DMS 273 (cell line): ENCODE results near the gene LSM3.

Experiments
- DNase-seq: peaks from one replicate; lab custom pipeline; 2025; ENCODE audit not compliant: unreplicated experiment; lab: John Stamatoyannopoulos, UW

LSM3 gene

DNA sequence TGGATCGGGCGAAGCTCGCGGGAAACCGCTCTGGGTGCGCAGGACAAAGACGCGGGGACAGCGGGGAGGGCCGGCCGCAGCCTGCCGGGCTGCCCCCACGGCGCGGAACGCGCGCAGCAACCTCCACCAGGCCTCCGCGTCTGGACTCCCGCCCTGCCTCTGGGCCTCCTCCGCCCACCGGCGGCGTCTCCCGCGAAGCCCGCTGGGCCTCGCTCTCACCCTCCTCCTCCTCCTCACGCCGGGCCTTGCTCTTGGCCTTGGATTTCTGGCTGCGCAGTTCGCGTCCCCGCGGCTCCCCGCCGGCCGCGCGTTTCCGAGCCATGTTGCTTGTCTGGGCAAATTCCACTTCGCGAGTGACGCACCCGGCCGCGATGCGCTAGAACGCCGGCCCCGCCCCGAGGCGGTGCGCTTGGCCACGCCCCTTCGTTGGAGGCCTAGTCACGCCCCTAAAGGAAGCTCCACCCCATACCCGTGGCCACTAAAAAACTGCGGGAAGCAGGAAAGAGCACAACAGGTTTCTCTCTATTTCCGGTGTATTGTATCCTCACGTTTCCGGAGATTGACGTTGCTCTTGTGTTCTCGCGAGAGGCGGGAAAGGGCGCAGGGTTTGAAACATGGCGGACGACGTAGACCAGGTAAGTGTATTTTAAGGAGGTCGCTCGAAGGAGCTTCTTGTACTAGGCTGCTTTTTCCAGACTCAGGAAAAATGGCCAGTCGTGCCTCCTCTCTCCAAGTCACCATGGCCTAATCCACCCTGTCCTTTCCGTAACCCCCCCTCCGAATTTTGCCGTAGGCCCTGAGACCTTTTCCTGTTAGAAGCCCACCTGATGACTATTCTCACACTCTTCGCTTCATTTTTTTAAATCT, at the start of gene LSM3, which contains the start of gene XPC:
TSS of gene LSM3 (plus strand) at position 571 of the 867 bp plus-strand sequence. CDS start at position 615, 44 bp downstream.
TSS of gene XPC (minus strand) at position 355 of the 867 bp plus-strand sequence. CDS start at position 322, 33 bp downstream.
- peak; percentile 97 for DNase-seq

DNA sequence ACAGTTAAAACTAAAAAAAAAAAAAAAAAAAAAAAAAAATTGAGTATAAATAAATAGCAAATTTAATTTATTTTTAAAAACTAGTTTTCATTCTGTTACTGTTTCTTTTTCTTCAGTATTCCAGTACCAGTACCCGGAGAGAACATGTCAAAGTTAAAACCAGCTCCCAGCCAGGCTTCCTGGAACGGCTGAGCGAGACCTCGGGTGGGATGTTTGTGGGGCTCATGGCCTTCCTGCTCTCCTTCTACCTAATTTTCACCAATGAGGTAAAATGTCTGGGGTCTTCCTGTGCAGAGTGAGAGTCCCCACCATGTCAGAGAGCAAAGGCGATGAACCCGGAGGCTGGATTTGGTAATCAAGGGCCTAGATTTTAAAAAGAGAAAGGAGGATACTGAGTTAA, 49.3 kb upstream of the LSM3 start:
- no peak for DNase-seq

DNA sequence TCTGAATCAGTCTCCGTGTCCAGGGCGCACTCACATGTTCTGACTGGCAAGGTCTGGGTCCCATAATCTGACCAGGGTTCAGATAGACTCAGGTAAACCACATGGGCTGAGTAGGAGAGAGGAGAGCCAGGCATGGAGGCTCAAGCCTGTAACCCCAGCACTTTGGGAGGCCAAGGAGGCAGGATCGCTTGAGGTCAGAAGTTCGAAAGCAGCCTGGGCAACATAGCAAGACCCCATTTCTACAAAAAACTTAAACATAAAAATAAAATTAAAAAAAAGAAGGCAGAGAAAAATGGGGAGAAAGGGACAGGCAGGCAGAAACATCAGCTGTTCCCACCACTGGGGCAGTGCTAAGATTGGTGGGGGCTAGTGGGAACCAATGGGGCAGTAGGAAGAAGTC, 48.4 kb upstream of the LSM3 start:
- DNase-seq, result no peak

DNA sequence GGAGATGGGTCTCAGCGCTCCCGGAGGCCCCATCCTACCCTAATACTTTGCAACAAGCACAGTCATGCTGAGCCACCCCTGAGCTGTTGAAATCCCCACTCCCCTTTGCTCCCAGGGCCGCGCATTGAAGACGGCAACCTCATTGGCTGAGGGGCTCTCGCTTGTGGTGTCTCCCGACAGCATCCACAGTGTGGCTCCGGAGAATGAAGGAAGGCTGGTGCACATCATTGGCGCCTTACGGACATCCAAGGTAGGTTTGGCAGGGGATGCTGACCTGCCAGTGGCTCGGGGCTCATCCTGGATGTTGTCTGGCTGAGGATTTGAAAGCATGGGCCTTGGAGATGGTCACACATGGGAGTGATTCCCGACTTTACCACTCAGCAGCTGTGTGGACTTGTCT, 47.9 kb upstream of the LSM3 start:
- no peak for DNase-seq

DNA sequence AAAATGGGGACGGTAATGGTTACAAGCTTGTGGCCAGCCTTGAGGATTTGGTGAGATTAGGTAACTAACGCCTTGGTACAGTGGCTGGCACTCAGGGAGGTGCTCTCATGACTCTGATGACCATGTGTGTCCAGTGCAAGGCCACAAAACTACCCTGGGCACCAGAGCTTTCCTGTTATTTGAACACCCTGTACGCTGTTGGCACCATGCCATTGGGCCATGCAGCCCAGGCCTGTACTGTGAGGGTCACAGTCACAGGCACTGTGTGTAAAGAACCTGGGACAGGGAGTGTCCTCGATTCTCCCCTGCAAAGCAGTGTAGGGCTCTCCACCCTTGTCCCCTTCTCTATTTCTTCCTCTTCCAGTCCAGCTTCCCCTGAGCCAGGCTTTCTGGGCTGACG, 47.5 kb upstream of the LSM3 start:
- no peak for DNase-seq

DNA sequence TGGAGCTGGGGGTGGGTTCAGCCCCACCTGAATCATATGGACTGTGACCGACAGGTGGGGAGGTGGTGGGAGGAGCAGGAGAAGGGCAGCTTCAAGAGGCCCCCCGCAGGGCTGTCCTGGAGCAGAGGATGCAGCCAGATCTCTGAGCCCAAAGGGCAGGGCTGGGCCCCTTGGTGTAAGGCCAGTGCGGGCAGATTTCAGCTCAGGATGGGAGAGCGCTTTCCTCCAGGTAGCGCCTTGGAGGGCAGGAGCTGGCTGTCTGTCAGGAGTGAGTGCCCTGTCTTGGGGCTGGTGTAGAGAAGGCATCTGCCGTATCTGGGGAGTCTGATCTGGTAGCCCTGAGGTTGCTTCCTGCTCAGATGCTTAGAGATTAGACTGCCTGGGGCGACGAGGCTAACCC, 46.5 kb upstream of the LSM3 start:
- DNase-seq, result no peak

DNA sequence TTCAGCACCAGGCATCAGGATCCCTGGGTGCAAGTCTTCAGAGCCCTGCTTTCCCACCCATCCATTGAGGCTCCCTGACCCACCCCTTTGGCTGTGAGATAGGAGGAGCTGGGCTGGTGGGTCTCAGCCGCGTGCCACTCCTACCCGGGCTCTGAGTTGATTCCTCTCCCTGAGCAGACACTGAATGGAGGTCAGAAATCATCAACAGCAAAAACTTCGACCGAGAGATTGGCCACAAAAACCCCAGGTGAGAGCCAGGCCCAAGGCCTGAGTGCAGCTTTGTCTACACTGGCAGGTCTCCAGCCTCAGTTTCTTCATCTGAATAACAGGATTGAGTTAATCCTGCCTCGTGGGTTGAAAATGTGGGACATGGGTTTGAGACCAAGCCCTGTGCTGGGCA, 45.9 kb upstream of the LSM3 start:
- no peak for DNase-seq

DNA sequence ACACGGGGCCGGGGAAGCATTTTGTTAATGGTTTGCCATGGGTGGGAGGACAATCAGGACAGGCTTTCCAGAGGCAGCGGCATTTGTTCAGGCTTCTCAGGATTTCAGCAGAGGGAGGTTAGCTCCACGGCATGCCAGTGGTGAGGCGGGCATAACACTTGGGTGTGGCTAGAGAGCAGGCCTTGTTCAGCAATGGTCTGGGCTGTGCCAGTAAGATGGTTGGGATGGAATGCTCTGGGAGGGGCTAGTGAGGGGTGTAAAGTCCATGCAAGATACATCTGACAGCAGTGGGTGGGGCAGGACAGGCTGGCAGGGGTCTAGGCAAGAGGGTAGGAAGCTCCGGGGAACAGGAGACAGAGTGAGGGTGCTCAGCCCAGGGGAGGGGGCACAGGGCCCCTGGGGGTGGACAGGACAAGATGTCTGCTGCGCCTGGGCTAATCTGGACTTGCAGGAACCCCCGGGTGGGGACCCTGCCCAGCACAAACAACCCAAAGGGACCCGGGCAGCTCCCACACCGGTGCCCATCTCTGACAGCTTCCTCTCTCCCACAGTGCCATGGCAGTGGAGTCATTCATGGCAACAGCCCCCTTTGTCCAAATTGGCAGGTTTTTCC, 45.3 kb upstream of the LSM3 start:
- DNase-seq, result no peak

DNA sequence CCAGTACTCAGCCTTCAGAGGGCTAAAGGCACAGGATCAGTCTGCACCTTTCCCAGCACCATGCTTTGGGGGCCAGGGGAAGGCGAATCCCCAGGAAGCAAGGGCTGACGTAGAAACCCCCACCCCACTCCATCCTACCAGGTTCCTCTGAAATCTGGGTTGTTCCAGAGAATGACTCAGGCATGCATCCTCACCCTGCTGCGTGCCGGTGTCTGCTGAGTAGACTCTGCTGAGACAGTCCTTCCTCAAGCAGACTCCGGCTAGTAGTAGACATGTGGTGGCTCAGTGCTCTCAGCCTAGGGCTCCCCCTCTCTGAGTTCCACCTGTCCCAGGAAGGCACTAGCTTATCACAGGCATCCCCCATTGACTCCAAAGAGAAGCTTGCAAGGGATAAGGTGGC, 44.7 kb upstream of the LSM3 start:
- no peak for DNase-seq

DNA sequence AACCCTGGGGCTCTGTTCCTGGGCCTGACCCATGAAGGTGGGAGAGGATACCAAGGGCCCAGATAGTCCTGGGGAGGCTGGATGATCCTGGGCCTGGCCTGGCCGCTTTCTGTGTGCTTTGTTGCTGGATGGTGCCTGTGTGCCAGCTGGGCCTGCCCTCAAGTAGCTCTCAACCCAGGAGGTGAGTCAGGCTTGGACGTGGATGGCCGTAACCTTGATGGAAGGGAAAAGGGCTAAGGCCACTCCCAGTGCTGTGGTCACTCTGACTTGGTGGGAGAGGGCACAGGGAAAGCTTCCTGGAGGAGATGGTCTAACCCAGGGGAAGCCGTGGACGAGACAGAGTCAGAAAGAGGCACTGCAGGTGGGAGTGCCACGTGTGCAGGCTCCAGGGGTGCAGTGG, 44.3 kb upstream of the LSM3 start:
- no peak for DNase-seq

DNA sequence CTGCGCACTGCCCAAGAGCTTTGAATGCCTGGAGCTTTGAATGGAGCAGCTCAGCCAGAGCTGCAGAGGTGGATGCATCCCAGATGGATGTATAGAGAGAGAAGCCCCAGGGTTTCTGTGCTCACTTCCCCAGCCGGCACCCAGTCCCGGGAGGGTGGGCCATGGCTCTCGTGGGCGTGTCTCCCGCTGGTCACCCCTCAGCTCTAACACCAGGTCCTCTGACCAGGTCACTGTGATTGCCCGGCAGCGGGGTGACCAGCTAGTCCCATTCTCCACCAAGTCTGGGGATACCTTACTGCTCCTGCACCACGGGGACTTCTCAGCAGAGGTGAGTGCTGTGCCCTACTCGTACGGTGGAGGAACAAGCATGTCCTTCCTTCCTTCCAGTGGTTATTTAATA, 43.0 kb upstream of the LSM3 start:
- no peak for DNase-seq

DNA sequence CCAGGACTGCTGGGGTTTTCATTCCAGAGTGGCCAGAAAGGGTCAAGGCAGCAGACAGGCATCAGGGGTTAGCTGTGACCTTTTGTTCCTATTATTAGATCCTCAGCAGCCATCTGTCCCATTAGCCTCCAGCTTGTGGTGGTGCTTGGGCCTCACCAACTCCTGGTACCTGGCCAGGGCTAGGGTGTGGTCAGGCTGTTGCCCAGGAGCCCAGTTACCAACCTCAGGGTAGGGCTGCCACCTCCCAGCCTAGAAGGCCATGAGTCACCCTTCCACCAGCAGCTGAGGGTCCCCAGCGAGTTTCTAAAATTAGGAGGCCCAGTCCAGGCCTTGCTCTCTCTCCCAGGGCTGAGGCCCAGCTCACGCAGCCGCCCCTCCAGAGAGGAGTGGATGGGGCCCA, 41.6 kb upstream of the LSM3 start:
- peak; percentile 47 for DNase-seq

DNA sequence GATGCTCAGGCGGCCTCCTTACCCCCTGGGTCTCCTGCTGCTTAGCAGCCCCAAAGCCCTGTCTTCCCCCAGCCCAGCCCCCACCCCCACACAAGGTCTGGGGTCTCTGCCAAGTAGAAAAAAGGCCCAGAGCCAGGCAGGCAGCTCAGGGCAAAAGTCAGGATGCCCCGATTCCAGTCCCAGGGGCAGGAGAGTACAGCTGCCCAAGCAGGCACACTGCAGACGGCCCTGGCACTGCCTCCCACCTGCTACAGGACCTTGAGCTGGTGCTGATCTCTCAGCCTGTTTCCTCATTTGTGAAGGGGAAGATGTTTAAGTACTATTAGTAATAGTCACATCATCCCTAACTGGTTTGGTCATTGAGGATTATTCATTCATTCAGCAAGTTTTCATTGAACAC, 41.2 kb upstream of the LSM3 start:
- DNase-seq, result no peak

DNA sequence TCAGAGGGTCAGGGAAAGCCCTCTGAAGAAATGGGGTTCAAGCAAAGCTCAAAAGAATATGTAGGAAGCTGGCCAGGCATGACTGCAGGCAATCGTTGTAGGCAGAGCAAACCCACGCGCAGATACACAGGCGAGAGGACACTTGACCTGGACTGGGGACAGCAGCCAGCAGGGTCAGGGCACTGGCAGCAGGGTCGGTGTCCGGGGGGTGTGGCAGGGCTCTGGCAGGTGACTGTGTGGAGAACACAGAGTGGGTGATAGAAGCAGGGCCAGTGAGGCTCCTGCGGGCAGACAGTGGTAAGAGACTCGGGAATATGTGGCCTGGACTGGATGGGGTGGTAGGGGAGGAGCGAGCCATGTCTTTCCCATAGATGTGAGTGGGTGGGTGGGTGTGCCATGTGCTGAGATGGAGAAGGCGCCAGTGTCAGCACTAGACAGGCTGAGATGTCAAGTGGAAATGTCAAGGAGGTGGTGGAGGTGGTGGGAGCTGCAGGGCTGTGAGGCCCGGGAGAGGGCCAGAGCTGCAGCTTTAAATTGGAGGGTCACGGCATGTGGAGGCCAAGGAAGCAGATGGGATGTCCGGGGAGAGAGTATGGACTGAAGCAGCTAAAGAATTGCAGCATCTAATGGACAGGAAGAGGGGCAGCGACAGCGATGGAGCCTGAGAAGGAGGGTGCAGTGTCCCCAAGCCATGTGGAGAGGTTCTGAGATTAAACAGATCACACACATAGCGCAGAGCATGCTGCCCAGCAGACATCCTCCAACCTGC, 40.3 kb upstream of the LSM3 start:
- no peak for DNase-seq

DNA sequence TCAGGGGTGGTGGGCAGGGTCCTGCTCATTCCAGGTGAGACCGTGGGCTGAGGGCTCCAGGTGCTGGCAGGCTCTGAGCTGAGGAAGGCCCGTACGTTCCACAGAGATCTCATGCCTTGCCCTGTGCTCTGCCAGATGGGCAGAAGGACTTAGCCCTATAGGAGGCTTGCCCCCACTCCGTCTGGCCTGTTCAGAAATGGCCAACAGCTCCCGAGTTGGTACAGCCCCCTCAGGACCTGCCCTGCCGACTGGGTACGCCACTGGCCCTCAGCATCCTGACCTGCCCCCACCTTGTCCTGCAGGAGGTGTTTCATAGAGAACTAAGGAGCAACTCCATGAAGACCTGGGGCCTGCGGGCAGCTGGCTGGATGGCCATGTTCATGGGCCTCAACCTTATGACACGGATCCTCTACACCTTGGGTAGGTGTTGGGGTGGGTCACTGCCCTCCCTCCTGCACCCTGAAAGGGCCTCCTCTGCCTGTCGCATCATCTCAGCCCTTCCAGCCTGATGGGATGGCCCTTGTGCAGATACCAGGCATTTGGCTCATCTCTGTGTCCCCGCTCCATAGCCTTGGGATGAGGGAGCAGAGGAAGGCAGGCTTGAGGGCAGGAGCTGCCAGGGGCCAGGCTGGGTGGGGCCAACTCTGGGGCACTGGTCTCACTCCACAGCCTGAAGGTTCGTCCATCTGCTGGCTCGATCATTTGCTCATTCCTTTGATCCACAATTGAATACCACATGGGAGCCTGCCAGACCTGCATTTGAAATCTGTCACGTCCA, 39.5 kb upstream of the LSM3 start:
- DNase-seq, result no peak

DNA sequence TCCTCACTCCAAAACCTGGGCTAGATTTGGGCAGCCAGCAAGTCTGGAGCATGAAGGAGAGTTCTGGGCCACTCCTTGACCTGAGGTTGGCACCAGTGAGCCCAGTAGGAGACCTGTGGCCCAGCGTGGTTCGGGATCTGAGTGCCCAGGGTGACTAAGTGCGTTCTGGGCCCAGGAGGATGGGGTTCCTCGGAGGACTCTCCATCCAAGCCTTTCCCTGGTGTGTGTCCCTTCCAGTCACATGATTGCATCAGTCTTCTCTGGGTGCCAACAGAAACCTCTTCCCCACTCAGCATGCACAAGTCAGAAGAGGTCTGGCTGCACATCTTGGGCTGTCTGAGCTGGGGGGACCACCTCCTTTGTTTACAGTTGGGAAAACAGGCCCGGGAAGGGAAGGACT, 38.8 kb upstream of the LSM3 start:
- no peak for DNase-seq

DNA sequence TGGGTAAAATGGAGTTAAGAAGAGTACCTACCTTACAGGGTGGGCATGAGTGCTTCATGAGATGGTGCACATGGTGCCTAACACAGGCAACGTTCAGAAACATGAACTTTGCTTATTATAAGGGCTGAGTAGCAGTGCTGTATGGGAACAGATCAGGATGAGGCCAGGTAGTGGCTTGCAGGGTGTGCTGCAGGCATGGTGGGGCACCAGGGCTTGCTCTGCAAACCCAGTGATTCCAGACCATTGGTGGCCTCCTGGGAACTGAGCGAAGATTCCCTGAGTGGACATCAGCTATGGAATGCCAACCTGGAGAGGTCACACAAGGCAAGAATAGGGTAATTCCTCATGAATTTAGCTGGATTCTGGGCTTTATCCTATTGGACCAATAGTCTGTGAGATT, 37.9 kb upstream of the LSM3 start:
- DNase-seq, result no peak

DNA sequence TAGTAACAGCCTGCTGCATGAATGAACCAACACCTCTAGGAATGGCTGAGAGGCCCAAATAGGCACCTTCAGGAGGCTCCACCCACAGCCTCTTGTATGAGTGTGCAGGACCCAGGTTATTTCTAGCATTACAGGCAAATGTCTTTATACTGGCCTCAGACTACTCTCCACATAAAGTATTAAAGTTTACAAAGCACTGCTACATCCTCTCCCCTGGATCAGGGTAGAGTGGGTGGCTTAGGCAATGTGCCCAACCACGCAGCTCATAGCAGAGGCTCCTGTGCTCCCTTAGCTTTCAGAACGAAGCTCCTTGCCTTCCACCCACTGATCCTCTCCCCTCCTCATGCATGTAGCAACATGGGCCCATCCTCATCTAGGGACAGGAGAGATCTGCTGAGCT, 37.5 kb upstream of the LSM3 start:
- no peak for DNase-seq

DNA sequence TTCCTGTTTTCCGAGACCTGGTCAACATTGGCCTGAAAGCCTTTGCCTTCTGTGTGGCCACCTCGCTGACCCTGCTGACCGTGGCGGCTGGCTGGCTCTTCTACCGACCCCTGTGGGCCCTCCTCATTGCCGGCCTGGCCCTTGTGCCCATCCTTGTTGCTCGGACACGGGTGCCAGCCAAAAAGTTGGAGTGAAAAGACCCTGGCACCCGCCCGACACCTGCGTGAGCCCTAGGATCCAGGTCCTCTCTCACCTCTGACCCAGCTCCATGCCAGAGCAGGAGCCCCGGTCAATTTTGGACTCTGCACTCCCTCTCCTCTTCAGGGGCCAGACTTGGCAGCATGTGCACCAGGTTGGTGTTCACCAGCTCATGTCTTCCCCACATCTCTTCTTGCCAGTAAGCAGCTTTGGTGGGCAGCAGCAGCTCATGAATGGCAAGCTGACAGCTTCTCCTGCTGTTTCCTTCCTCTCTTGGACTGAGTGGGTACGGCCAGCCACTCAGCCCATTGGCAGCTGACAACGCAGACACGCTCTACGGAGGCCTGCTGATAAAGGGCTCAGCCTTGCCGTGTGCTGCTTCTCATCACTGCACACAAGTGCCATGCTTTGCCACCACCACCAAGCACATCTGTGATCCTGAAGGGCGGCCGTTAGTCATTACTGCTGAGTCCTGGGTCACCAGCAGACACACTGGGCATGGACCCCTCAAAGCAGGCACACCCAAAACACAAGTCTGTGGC, 36.8 kb upstream of the LSM3 start:
- DNase-seq, result no peak

DNA sequence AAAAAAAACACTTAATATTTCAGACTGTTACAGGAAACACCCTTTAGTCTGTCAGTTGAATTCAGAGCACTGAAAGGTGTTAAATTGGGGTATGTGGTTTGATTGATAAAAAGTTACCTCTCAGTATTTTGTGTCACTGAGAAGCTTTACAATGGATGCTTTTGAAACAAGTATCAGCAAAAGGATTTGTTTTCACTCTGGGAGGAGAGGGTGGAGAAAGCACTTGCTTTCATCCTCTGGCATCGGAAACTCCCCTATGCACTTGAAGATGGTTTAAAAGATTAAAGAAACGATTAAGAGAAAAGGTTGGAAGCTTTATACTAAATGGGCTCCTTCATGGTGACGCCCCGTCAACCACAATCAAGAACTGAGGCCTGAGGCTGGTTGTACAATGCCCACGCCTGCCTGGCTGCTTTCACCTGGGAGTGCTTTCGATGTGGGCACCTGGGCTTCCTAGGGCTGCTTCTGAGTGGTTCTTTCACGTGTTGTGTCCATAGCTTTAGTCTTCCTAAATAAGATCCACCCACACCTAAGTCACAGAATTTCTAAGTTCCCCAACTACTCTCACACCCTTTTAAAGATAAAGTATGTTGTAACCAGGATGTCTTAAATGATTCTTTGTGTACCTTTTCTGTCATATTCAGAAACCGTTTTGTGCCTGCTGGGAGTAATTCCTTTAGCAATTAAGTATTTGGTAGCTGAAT, 35.9 kb upstream of the LSM3 start:
- DNase-seq, result no peak
